ENCODE measurements around the gene KCNMA1. TPM values are rescaled to one million over a fixed set of nuclear protein-coding genes. Genes with fewer than 3 reads are reported as not detected.

The KCNMA1 gene
- total RNA-seq, 4 donors from 2014 or later: 10.1 to 32.6 (median 20.1) TPM

GRCh38 chr10:77012812-77013500 is 624.7 kb downstream of the KCNMA1 start:
- TF ChIP-seq, protein P1, sequence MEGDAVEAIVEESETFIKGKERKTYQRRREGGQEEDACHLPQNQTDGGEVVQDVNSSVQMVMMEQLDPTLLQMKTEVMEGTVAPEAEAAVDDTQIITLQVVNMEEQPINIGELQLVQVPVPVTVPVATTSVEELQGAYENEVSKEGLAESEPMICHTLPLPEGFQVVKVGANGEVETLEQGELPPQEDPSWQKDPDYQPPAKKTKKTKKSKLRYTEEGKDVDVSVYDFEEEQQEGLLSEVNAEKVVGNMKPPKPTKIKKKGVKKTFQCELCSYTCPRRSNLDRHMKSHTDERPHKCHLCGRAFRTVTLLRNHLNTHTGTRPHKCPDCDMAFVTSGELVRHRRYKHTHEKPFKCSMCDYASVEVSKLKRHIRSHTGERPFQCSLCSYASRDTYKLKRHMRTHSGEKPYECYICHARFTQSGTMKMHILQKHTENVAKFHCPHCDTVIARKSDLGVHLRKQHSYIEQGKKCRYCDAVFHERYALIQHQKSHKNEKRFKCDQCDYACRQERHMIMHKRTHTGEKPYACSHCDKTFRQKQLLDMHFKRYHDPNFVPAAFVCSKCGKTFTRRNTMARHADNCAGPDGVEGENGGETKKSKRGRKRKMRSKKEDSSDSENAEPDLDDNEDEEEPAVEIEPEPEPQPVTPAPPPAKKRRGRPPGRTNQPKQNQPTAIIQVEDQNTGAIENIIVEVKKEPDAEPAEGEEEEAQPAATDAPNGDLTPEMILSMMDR (IDR thresholded peaks at IDR 0.05): no peak
- DNase-seq (ENCODE audit: low spot score): no peak
- ATAC-seq (ENCODE audit: low FRiP score): no peak

GRCh38 chr10:77011874-77012811 is 625.5 kb downstream of the KCNMA1 start:
- ATAC-seq (ENCODE audit: low FRiP score) (no peak), DNase-seq (ENCODE audit: low spot score) (no peak)
- TF ChIP-seq, protein P1 (IDR thresholded peaks at IDR 0.05): no peak

DNA sequence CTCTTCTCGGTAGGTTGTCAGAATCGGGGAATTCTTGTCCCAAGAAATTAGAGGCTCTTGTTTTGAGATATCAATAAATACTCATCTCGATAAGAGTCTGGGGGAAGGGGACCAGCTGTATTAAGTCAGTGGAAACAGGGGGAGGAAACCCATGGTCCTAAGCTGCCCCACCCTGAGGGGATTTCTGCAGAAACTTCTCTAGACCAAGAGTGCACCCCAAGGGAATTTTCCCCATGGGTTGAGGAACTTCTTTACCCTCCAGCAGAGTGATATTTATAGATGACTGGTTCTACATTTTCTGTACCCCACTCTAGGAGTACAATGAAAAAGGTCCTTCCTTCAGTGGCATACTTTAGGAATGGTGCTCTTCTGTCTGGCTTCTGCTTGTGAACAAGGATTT is 627.2 kb downstream of the KCNMA1 start:
- no peak for ATAC-seq (ENCODE audit: low FRiP score)
- TF ChIP-seq, protein P1 (IDR thresholded peaks at IDR 0.05): no peak
- no peak for DNase-seq (ENCODE audit: low spot score)

DNA sequence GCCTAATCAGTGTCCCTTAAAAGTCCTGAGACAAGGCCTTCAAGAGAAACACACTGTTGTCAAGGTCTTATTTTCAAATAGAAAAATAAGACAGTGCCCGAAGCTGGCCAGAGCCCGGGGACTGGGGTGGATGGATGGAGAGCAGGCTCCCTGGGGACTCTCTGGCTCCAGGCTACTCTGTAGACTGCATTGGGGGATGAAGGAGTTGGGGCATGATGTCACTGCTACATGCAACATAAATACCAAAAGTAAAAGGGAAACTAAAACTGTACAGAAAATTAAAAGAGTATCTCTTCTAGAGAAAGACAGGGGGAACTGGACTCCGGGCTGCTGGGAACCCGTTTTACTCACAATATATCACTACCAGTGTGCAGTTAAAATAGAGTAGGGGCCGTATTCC is 629.8 kb downstream of the KCNMA1 start:
- TF ChIP-seq, protein P1 (IDR thresholded peaks at IDR 0.05): no peak
- no peak for DNase-seq (ENCODE audit: low spot score)
- no peak for ATAC-seq (ENCODE audit: low FRiP score)

DNA sequence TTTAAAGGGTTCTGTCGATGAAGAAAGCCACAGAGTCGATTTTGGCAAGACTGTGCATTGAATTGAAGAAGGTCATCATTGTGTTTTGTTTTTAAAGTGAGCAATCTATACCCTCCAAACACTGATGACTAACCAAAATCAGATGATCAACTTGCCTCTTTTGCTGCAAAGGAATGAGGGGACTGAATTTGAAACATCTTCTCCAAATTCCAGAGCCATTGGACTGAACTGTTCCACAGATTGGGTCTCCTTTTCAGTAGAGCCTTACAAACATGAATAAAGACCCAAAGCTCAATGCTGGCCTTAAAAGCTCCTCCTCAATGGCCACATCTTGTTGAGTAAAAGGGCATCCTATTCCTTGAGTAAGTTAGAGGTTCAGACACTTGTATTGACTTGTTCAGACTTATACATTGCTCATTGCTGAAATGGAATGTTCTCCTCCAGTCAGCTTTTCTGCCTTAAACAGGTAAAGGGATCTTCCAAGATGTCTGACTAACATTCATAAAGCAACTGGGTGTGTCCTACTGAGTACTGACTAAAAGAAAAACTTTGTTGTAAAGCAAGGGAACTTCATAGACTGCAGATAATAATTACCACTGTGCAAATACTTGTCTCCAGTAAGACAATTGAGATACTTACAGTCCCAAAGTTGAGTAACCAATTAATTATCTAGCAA is 630.6 kb downstream of the KCNMA1 start:
- no peak for DNase-seq (ENCODE audit: low spot score)
- TF ChIP-seq, protein P1 (IDR thresholded peaks at IDR 0.05): no peak
- ATAC-seq (ENCODE audit: low FRiP score): no peak

GRCh38 chr10:77005871-77006270 is 631.7 kb downstream of the KCNMA1 start:
- TF ChIP-seq, protein P1 (IDR thresholded peaks at IDR 0.05): no peak
- DNase-seq (ENCODE audit: low spot score) (no peak), ATAC-seq (ENCODE audit: low FRiP score) (no peak)
